Natural killer cell (primary cell): ENCODE results near the gene DOCK8. TPM values are rescaled to one million over a fixed set of nuclear protein-coding genes. Genes with fewer than 3 reads are reported as not detected.

Experiments
- ATAC-seq, 3 donors: fragments of 150-1000 bp in 2 of 3; fragments of 200-7000 bp in 1 of 3; cut with Tn5 transposase; 1 replicate in 1 of 3; 2 replicates in 2 of 3; pipeline ENCODE4 v1.10.0; 2021; ENCODE audit warnings: mild to moderate bottlenecking in 2 of 3, moderate library complexity in 2 of 3
- DNase-seq, 2 donors: peaks; one replicate each; pipeline versions ENCODE4 v3.0.0 to v3.0.0-alpha.2; 2013 to 2021; ENCODE audit warnings: mixed read lengths in 1 of 2
- H3K27ac ChIP-seq: one replicate; pipeline ENCODE4 v1.5.1; 2013; ENCODE audit warnings: mild to moderate bottlenecking, low read length
- H3K27me3 ChIP-seq: one replicate; pipeline ENCODE4 v1.6.1; 2013; ENCODE audit warnings: low read length; ENCODE audit not compliant: control insufficient read depth, insufficient read depth
- H3K36me3 ChIP-seq: one replicate; pipeline ENCODE4 v1.6.1; 2013; ENCODE audit warnings: low read length; ENCODE audit not compliant: control insufficient read depth, insufficient read depth
- H3K4me1 ChIP-seq: one replicate; pipeline ENCODE4 v1.6.1; 2013; ENCODE audit warnings: low read length; ENCODE audit not compliant: control insufficient read depth, insufficient read depth
- H3K4me3 ChIP-seq: one replicate; pipeline ENCODE4 v1.5.1; 2013; ENCODE audit warnings: low read length
- H3K9me3 ChIP-seq: one replicate; pipeline ENCODE4 v1.6.1; 2013; ENCODE audit warnings: low read length; ENCODE audit not compliant: control insufficient read depth, insufficient read depth
- H3K27ac Mint-ChIP-seq, 2 donors: one replicate each; pipeline ENCODE4 v1.8.0; 2022; ENCODE audit warnings: mild to moderate bottlenecking in 2 of 2, mixed read lengths in 2 of 2, moderate library complexity in 1 of 2
- H3K27me3 Mint-ChIP-seq, 2 donors: one replicate each; pipeline ENCODE4 v1.8.0; 2022; ENCODE audit warnings: low read depth in 2 of 2, mixed read lengths in 2 of 2
- H3K36me3 Mint-ChIP-seq: one replicate; pipeline ENCODE4 v1.8.0; 2022; ENCODE audit warnings: mixed read lengths
- H3K4me1 Mint-ChIP-seq, 2 donors: one replicate each; pipeline ENCODE4 v1.8.0; 2022; ENCODE audit warnings: mixed read lengths in 2 of 2
- H3K4me3 Mint-ChIP-seq: one replicate; pipeline ENCODE4 v1.8.0; 2022; ENCODE audit warnings: mild to moderate bottlenecking, moderate library complexity, mixed read lengths
- H3K9me3 Mint-ChIP-seq, 2 donors: one replicate each; pipeline ENCODE4 v1.8.0; 2022; ENCODE audit warnings: mixed read lengths in 2 of 2
- CTCF ChIP-seq: fragments of 200-600 bp; IDR thresholded peaks from one replicate; pipeline ENCODE4 v1.8.0; 2022; ENCODE audit warnings: antibody characterized with exemption
- WGBS: methylation state at CpG from one replicate; pipeline ENCODE4 v1.1.7; 2013; ENCODE audit warnings: missing lambda C conversion rate; ENCODE audit not compliant: insufficient coverage; 5-methylcytosine and 5-hydroxymethylcytosine counted together
- intact Hi-C: fragments of 100-400 bp; cut with micrococcal nuclease; formaldehyde crosslinking; loops from one replicate; pipeline ENCODE4 v1.14.2; 2022
- total RNA-seq, 4 donors: library from RNA; stranded (reverse); fragments of 120-200 nt in 1 of 4; gene quantifications; one replicate each; pipeline versions ENCODE4 v1.2.3 to v1.2.4, GENCODE V29; 2013 to 2022

Gene DOCK8
- total RNA-seq, 3 donors from 2014 or later (not counting 1 experiment from before 2014, with no cell fraction given): 156 to 211 (median 207) TPM

GRCh38 chr9:257957-258356 is 43.3 kb downstream of the DOCK8 start:
- Histone ChIP-seq H3K36me3 (no peaks in the 10 kb centered on the region), H3K4me1 (peaks cover 3% of the 10 kb centered on the region), H3K27me3 (no peaks in the 10 kb centered on the region), H3K9me3 (no peaks in the 10 kb centered on the region), H3K4me3 (no peak overlapping the region), H3K27ac (no peak overlapping the region)
- no peaks in the 10 kb centered on the region for H3K9me3 Mint-ChIP-seq
- intact Hi-C loops: no loop called here
- no peaks in the 10 kb centered on the region for H3K36me3 Mint-ChIP-seq
- TF ChIP-seq CTCF: no peak
- H3K27ac Mint-ChIP-seq: peak overlapping the region in 1 of 2 donors; percentile 44
- peaks cover 0 to 3% of the 10 kb centered on the region in 2 donors for H3K27me3 Mint-ChIP-seq
- DNase-seq: no peak
- peaks cover 13 to 31% of the 10 kb centered on the region in 2 donors for H3K4me1 Mint-ChIP-seq
- peak in 1 of 3 donors; percentile 70 for ATAC-seq
- H3K4me3 Mint-ChIP-seq: no peak overlapping the region
- WGBS: 67% methylated on average over 1 of the region's 1 CpG

DNA sequence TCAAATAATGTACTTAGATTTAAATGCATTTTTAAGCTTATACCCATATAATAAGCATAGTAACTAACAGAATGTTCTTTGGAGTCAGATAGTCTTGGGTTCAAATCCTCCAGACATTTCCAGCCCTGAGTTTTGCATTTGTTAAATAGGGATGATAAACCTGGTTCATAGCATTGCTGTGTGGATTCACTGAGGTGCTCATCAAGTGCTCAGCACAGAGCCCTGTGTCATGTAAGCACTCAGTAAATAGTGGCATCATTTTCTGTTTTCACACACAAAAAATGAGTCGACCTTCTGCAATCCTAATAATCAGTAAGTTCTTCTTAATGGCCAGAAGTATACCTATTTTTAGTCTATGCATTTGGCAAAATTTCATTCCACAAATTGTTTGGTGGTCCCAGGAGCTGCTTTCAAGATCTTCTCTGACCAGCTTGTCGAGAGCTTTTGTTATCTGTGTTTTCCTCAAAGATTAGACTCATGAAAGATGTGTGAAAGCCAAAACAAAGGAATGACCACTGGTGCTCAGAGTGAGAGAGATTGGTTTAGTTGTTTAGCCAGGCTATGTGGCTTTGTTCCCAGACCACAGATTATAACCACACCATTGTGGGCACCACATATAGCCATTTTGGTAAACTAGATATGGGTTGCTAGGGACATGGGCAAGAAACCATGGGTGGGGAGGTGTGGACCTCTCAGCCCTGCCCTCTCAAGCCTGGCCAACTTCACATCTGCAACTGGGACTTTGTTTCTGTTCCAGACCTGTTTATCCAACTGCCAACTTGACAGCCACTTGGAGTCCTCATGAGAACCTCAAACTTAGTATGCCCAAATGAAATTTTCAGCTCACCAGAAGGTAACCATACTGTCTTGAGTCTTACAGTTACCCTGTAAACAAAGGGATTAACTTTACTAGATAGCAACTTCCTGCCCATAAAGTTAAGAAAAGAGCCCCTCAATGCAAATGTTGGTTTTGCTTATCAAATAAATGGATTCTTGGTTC is 45.0 kb downstream of the DOCK8 start:
- intact Hi-C loops: no loop called here
- ATAC-seq (peak in 1 of 3 donors; percentile 55), DNase-seq (no peak)
- Mint-ChIP-seq H3K27ac (peak overlapping the region in 1 of 2 donors; percentile 31), H3K36me3 (no peaks in the 10 kb centered on the region), H3K27me3 (peaks cover 0 to 3% of the 10 kb centered on the region in 2 donors), H3K4me3 (no peak overlapping the region), H3K4me1 (peaks cover 13 to 24% of the 10 kb centered on the region in 2 donors), H3K9me3 (no peaks in the 10 kb centered on the region)
- H3K4me3 ChIP-seq: no peak overlapping the region
- H3K4me1 ChIP-seq: peaks cover 3% of the 10 kb centered on the region
- no peak for TF ChIP-seq CTCF
- peaks cover 2% of the 10 kb centered on the region for H3K36me3 ChIP-seq
- WGBS: 52% methylated on average over 2 of the region's 2 CpGs
- H3K9me3 ChIP-seq: no peaks in the 10 kb centered on the region
- H3K27me3 ChIP-seq: no peaks in the 10 kb centered on the region
- no peak overlapping the region for H3K27ac ChIP-seq

DNA sequence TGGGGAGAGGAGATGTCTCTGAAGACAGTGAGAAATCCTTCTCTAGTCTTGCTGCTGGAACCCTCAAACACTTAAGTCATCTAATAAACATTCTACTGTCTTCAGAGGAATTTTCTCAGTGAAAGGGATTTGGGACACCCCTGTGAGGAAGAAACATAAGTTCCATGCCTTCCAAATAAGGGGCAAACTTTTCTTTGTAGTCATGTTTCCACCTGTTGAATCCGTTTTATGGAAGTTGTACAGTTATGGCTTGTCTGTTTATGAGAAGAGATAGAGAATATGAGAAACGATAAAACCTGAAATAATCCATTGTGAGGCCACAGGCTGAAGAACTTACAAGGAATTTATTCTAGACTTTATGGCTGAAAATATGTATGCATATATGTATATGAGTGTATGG is 49.6 kb downstream of the DOCK8 start:
- Mint-ChIP-seq H3K36me3 (no peaks in the 10 kb centered on the region), H3K4me3 (no peak overlapping the region), H3K9me3 (no peaks in the 10 kb centered on the region), H3K27me3 (peaks cover 0 to 3% of the 10 kb centered on the region in 2 donors), H3K27ac (no peak overlapping the region), H3K4me1 (peaks cover 9 to 27% of the 10 kb centered on the region in 2 donors)
- WGBS: 72% methylated on average over 2 of the region's 2 CpGs
- no peak overlapping the region for H3K27ac ChIP-seq
- ATAC-seq: no peak
- H3K27me3 ChIP-seq: no peaks in the 10 kb centered on the region
- DNase-seq: no peak
- H3K36me3 ChIP-seq: peaks cover 2% of the 10 kb centered on the region
- H3K4me3 ChIP-seq: no peak overlapping the region
- H3K4me1 ChIP-seq: peaks cover 3% of the 10 kb centered on the region
- H3K9me3 ChIP-seq: no peaks in the 10 kb centered on the region
- intact Hi-C loops: no loop called here
- no peak for TF ChIP-seq CTCF
